GM19324 (cell line): ENCODE data around the gene RELB.
A peak's percentile ranks its signal among the peaks of the same experiment; 100 is the strongest.

ENCODE experiments used
- ATAC-seq: cut with Tn5 transposase; IDR thresholded peaks from one replicate; pipeline ENCODE4 v1.9.1; 2021; ENCODE audit warnings: mild to moderate bottlenecking, moderate library complexity; ENCODE audit not compliant: unreplicated experiment, low FRiP score

RELB gene

DNA sequence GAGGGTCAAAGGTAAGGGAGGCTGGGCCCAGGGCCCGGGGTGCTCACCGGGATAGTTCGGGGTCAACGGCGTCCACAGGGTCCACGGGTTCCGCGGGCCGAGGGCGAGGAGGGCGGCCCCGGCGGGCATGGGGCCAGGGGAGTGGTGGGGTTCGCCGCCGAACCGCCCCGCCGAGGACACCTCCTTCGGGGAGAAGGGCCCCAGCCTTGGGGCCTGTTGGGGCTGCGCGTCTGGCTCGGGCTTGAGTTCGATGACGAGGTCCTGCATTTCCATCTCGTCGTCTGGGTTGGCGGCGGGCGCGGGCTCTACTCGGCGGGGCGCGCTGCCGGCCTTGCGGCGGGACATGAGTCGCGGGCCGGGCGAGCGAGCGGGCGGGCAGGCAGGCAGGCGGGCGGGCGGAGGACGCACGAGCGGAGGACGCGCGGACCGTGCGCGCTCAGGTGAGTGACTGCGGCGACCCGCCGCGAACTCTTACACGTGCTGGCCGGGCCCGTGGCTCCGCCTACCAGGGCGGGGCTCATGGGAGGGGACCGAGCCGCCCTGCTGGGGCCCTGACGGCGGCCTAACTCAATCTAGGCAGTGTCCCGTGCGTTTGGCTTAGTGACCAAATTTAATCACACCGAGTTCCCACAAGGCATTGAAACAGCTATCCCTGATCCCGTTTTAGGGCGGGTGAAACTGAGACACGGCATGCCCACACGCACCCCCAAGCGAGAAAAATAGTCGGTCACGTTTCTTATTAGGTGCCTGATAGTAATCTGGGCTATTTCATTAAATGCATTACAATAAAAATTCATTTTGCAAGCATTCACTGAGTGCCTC lies 75.0 kb downstream of the RELB start, which contains the start of gene ZNF296:
ZNF296 (minus strand) TSS at position 450 of the 822 bp plus-strand sequence; CDS start at position 345, 105 bp downstream.
- peak; percentile 39 for ATAC-seq

DNA sequence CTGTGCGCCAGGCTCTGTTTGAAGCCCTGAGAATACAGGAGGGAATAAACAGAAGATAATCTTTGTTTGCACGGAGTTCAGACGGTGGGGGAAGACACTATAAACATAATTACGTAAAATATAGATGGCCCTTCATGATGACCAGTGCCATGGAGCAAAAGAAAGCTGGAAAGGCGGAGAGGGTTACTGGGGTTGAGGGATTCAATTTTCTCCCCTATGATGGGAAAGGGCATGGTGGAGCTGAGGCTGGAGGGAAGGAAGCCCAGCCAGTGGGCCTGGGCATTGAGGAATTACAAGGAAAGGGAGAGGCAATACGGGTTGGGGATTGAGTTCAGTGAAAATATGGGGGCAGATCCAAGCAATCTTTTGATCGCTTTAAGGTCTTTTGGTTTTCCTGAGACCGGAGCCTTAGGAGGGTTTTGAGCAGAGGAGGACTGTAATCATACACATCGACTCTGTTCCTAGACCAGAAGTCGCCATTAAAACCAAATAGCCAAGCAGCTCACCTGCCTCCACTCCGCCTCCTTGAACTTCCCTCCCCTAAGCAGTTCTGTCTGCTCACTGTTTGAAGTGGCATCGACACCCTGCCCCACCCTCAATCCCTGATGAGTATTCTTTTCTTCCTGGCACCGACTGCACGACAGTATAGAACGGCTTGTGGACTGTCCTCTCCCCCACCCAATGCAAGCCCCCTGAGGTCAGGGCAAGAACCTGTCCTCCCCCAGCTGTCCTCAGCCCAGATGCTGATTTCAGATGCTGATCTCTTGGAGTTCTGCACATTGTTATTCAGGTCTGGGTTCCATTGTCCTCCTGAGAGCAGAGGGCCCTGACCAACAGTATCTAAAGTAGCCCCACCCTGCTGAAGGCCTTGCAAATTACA lies 75.8 kb downstream of the RELB start:
- ATAC-seq = no peak

DNA sequence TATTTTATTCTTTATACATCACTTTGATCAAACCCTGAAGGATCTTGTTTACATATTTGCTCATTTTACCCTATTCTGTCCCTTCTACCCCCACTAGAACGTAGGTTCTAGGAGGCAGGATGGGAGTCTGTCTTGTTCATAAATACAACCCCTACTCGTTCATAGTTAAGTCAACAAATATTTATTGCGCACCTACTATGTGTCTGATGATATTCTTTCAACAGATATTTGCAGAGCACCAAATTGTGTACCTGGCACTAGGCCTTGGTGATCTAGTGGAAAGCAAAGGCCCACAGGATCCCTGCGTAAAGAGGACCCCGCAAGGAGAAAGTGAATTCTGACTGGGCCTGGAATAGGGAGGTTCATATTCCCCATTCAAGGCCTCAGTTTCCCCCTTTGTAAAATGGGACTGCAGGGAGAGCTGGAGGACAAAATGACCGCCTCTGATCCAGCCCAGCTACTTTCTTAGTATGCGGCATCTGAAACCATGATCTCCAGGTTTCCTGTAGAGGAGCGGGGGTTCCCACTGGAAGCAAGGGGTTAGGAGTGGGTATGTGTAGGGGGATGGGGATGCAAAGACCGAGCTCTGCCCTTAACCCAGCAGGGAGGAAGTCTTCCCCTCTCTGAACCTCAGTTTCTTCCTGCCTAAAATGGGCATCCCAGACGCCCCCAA lies 77.3 kb downstream of the RELB start:
- ATAC-seq = no peak

DNA sequence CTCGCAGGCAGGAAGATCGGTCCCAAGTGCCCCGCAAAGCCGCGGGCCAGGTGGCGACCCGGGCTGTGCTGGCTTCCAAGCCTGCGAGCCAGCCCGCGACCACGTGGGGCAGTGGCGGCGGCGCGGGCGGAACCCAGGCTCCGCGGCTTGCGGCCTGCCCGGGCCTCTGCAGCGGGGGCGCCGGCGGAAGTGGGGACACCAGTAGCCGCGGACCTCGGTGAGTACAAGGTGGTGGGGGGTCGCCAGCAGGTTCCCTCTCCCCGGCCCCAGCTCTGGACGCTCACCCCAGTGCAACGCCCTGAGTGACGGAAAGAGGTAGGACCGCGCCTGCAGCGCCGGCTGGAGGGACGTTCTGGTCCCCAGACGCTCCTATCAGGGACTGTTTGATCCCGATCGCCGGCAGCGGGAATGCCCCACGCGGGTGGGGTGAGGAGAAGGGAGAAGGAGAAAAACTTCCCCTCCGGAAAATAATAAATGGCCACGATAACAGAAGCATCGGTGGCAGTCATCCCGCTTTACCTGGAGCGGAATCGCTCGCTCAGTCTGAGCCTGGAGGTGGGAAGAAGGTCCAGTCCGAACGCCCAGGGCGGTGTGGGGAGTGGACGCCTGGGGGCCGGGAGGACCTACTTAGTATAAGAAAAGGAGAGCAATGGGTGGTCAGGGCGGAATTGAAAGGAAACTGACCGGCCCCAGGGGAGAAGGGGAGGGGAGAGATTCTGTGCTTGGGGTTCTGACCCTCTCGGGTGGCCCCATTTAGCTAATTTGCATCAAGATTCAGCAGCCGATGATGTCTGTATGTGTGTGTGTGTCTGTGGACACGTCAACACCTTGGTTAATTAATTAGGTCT lies 78.0 kb downstream of the RELB start, which contains the start of gene GEMIN7:
GEMIN7 (plus strand) TSS at position 198 of the 848 bp plus-strand sequence. CDS start 10,855 bp downstream, outside the sequence.
- ATAC-seq = peak; percentile 36

GRCh38 chr19:45079911-45080370 lies 78.7 kb downstream of the RELB start:
- ATAC-seq = no peak

DNA sequence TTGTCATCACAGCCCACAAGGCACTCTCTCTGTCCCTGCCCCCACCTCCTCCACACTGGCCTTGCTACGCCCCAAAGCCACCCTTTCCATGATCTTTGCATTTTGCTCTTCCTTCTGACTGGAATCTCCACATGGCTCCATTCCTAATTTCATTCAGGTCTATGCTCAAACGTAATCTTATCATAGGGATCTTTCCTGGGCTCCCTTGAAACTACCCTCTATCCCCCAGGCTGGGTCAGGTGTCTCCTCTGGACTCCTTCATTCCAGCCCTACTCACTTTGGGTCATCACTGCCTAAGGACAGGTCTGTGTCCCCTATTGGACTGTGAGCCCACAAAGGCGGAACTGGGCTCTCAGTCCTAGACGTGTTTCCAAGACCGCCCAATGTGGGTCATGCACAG lies 80.9 kb downstream of the RELB start:
- ATAC-seq = no peak

- ATAC-seq = no peak
These were observed 85.2 kb downstream of the RELB start for GRCh38 chr19:45086480-45086879.

DNA sequence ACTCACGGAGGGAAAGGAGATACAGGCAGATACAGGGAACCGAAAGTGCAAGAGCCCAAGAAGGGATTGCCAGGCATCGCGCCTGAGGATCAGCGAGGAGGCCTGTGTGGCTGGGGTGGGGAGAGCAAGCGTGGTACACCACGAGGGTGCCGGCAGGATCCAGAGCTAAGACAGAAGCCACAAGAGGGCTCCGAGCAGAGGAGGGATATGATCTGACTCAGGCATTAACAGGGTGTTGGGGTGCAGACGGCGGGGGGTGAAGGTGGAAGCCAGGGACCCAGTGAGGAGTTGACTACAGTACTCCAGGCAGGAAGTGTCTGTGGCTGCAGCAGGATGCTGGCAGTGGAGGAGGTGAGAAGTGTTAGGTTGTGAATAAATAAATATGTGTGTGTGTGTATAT lies 86.3 kb downstream of the RELB start:
- no peak for ATAC-seq
